ENCODE data around the gene KIAA1549.
"Not testable (repeated sequence)": the region's sequence is repeated elsewhere in the genome, so short reads cannot be mapped to it uniquely, and the experiment has no call there.

KIAA1549 gene

GRCh38 chr7:138816650-138817049 is 164.5 kb downstream of the KIAA1549 start:
- no peak for DNase-seq (ENCODE audit: low read depth)
- no peak for TF ChIP-seq CTCF (IDR thresholded peaks at IDR 0.05; ENCODE audit: insufficient read depth, low read depth, low read length, missing control alignments)
- no peak overlapping the region for H3K4me3 ChIP-seq (ENCODE audit: low read length)

- no peak overlapping the region for H3K4me3 ChIP-seq (ENCODE audit: low read length)
- peak; percentile 10 for DNase-seq (ENCODE audit: low read depth)
- TF ChIP-seq CTCF (IDR thresholded peaks at IDR 0.05; ENCODE audit: insufficient read depth, low read depth, low read length, missing control alignments), result no peak
Observed at GRCh38 chr7:138814816-138815332, 166.3 kb downstream of the KIAA1549 start.

- no peak for DNase-seq (ENCODE audit: low read depth)
- no peak overlapping the region for H3K4me3 ChIP-seq (ENCODE audit: low read length)
- no peak for TF ChIP-seq CTCF (IDR thresholded peaks at IDR 0.05; ENCODE audit: insufficient read depth, low read depth, low read length, missing control alignments)
Observed at GRCh38 chr7:138813945-138814344, 167.2 kb downstream of the KIAA1549 start.

GRCh38 chr7:138811327-138811726 is 169.9 kb downstream of the KIAA1549 start:
- H3K4me3 ChIP-seq (ENCODE audit: low read length); DNase-seq (ENCODE audit: low read depth): not testable (repeated sequence)

GRCh38 chr7:138809346-138809745 is 171.8 kb downstream of the KIAA1549 start:
- TF ChIP-seq CTCF (IDR thresholded peaks at IDR 0.05; ENCODE audit: insufficient read depth, low read depth, low read length, missing control alignments), result no peak
- H3K4me3 ChIP-seq (ENCODE audit: low read length), result no peak overlapping the region
- DNase-seq (ENCODE audit: low read depth), result no peak

- no peak overlapping the region for H3K4me3 ChIP-seq (ENCODE audit: low read length)
- DNase-seq (ENCODE audit: low read depth), result no peak
- no peak for TF ChIP-seq CTCF (IDR thresholded peaks at IDR 0.05; ENCODE audit: insufficient read depth, low read depth, low read length, missing control alignments)
Observed at GRCh38 chr7:138804618-138805017, 176.6 kb downstream of the KIAA1549 start.

- TF ChIP-seq CTCF (IDR thresholded peaks at IDR 0.05; ENCODE audit: insufficient read depth, low read depth, low read length, missing control alignments), result no peak
- no peak overlapping the region for H3K4me3 ChIP-seq (ENCODE audit: low read length)
- no peak for DNase-seq (ENCODE audit: low read depth)
Observed at GRCh38 chr7:138802706-138803105, 178.5 kb downstream of the KIAA1549 start.
